Lower leg skin (tissue), 4 donors: ENCODE data around the gene ENOPH1. TPM values are rescaled to one million over a fixed set of nuclear protein-coding genes. Genes with fewer than 3 reads are reported as not detected.

ENCODE experiments used
- DNase-seq, 2 donors: peaks; one replicate each; pipeline ENCODE4 v3.0.0-alpha.2; 2019; ENCODE audit warnings: low spot score in 2 of 2
- H3K4me3 ChIP-seq: fragments of 200-600 bp; sonication (generic); 2 replicates; pipeline ENCODE4 v1.5.1; 2017; ENCODE audit warnings: mild to moderate bottlenecking, low read depth; ENCODE audit not compliant: poor library complexity, severe bottlenecking
- CTCF ChIP-seq, 3 donors: fragments of 450-650 bp; IDR thresholded peaks; one replicate each; pipeline ENCODE4 v1.5.1; 2016; ENCODE audit warnings: antibody characterized with exemption in 3 of 3, mild to moderate bottlenecking in 3 of 3, moderate library complexity in 2 of 3
- POLR2A ChIP-seq, 2 donors: fragments of 450-650 bp; IDR thresholded peaks; one replicate each; pipeline ENCODE4 v1.6.1; 2016 to 2017; ENCODE audit warnings: antibody characterized with exemption in 2 of 2, mild to moderate bottlenecking in 1 of 2, moderate library complexity in 1 of 2
- WGBS, 2 donors: methylation state at CpG; one replicate each; pipeline ENCODE4 v1.1.5; 2018; 5-methylcytosine and 5-hydroxymethylcytosine counted together
- intact Hi-C: fragments of 100-400 bp; cut with DNase I; formaldehyde crosslinking; loops from one replicate; pipeline ENCODE4 v1.15.0; 2023; ENCODE audit warnings: low total_unique reads
- total RNA-seq, 4 donors: library from RNA; depleted of rRNA; stranded (reverse); fragments of >200 nt; gene quantifications; one replicate each; pipeline ENCODE4 v1.1.0, GENCODE V29; 2016

The ENOPH1 gene
- total RNA-seq, 4 donors from 2014 or later, result 21.2 to 44.3 (median 34.6) TPM

GRCh38 chr4:82496349-82496748, 66.0 kb downstream of the ENOPH1 start:
- no peak for TF ChIP-seq POLR2A (IDR thresholded peaks at IDR 0.05)
- TF ChIP-seq CTCF (IDR thresholded peaks at IDR 0.05), result no peak
- DNase-seq, result no peak
- intact Hi-C loops, result no loop called here
- 79 to 83% methylated on average over 2 of the region's 2 CpGs for WGBS, 2 donors
- no peak overlapping the region for H3K4me3 ChIP-seq

- 70 to 73% methylated on average over 6 of the region's 6 CpGs for WGBS, 2 donors
- intact Hi-C loops, result no loop called here
- no peak overlapping the region for H3K4me3 ChIP-seq
- DNase-seq, result no peak
- TF ChIP-seq CTCF (IDR thresholded peaks at IDR 0.05) (no peak), POLR2A (IDR thresholded peaks at IDR 0.05) (no peak)
Observed at GRCh38 chr4:82499738-82500434, 69.5 kb downstream of the ENOPH1 start.

GRCh38 chr4:82500435-82501153, 70.2 kb downstream of the ENOPH1 start:
- WGBS, 2 donors, result 56 to 58% methylated on average over 5 of the region's 5 CpGs
- DNase-seq, result no peak
- intact Hi-C loops, result no loop called here

GRCh38 chr4:82501154-82501442, 70.7 kb downstream of the ENOPH1 start:
- TF ChIP-seq POLR2A (IDR thresholded peaks at IDR 0.05), result no peak
- TF ChIP-seq CTCF (IDR thresholded peaks at IDR 0.05), result no peak
- DNase-seq, result no peak
- no peak overlapping the region for H3K4me3 ChIP-seq
- intact Hi-C loops, result no loop called here
- WGBS, 2 donors, result 88 to 96% methylated on average over 2 of the region's 2 CpGs

More at GRCh38 chr4:82500435-82501153, 70.2 kb downstream of the ENOPH1 start:
- no peak for TF ChIP-seq CTCF (IDR thresholded peaks at IDR 0.05)
- TF ChIP-seq POLR2A (IDR thresholded peaks at IDR 0.05), result no peak
- H3K4me3 ChIP-seq, result no peak overlapping the region

GRCh38 chr4:82508011-82508410, 77.6 kb downstream of the ENOPH1 start:
- TF ChIP-seq CTCF (IDR thresholded peaks at IDR 0.05) (no peak), POLR2A (IDR thresholded peaks at IDR 0.05) (no peak)
- H3K4me3 ChIP-seq, result no peak overlapping the region
- no peak for DNase-seq
- intact Hi-C loops, result no loop called here
